ENCODE results near the gene TSPEAR. TPM values are rescaled to one million over a fixed set of nuclear protein-coding genes. Genes with fewer than 3 reads are reported as not detected.

Gene TSPEAR
- total and polyA plus RNA-seq, 2 of the 13 experiments (the other 11 are each of a cell fraction or from before 2014, with no cell fraction given): 0.07 to 0.32 TPM

DNA sequence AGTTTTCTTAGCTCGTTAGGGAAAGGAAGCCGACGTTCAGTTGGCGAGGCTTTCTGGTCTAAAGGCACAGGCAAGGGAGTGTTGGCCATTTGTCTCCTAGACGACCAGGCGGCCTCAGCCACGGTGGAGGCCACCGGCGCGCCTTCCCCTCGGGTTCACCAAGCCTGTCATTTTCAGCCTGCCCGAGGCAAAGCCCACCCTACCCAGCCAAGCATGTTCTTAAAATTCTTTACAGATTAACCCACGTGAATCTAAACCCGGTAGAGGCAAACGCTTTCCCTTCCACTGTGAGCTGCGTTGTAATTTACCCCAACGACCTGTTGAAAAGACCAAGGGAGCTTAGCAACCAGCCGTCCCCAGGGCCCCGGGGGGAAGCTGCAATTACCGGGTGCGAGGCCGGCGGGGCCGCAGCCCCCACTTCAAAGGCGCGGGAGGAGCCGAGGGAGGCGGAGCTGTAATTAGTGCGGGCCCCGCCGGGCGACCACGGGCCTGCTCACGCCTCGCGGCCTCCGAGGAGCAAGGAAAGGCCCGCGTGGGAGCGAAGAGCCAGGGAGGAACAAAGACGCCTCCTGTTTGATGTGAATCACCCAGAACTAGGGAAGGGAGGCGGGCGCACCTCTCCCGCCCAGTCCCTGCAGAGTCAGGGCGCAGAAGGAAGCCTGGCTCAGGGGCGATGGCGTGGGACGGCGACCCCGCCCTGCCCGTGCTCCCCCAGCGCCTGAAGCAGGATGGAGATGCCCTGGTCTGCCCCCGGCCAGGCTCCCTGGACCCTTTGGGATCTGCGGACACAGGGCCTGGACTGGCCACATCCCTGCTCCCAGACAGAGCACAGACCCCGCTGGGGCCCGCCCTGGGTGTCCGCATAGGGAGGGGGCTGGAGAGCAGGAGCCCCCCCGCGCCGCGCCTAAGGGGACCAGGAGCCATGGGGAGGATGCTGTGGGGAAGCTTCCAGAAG is 12.1 kb upstream of the TSPEAR start:
- intact Hi-C loops (cut with micrococcal nuclease; ENCODE audit: unreplicated experiment): no loop called here
- TF ChIP-seq TGIF2 (CRISPR knock-in tag; IDR thresholded peaks at IDR 0.05): no peak
- no peak for TF ChIP-seq FOXO1 (CRISPR knock-in tag; IDR thresholded peaks at IDR 0.05)
- no peak for TF ChIP-seq RARA (CRISPR knock-in tag; IDR thresholded peaks at IDR 0.05)
- TF ChIP-seq, protein P1, sequence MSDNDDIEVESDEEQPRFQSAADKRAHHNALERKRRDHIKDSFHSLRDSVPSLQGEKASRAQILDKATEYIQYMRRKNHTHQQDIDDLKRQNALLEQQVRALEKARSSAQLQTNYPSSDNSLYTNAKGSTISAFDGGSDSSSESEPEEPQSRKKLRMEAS (IDR thresholded peaks at IDR 0.05): no peak
- no peak for TF ChIP-seq ZFP36L2 (CRISPR knock-in tag; IDR thresholded peaks at IDR 0.05)
- no peak for TF ChIP-seq ZNF335 (CRISPR knock-in tag; IDR thresholded peaks at IDR 0.05)
- TF ChIP-seq ZNF564 (CRISPR knock-in tag; IDR thresholded peaks at IDR 0.05): no peak
- TF ChIP-seq ZBTB20 (CRISPR knock-in tag; IDR thresholded peaks at IDR 0.05; ENCODE audit: borderline replicate concordance, low read depth): no peak
- no peak for TF ChIP-seq ZNF143 (CRISPR knock-in tag; IDR thresholded peaks at IDR 0.05)
- TF ChIP-seq MAFK (conservative IDR thresholded peaks at IDR 0.05 in 1 of 2, IDR thresholded peaks at IDR 0.05 in 1 of 2; ENCODE audit: low read length in 2 of 2): no peak
- no peak for TF ChIP-seq CHD2 (IDR thresholded peaks at IDR 0.05; ENCODE audit: low read depth, low read length)
- no peaks in the 10 kb centered on the region for H3K36me3 ChIP-seq (replicated peaks in 1 of 2; ENCODE audit: control insufficient read depth in 1 of 2, insufficient read depth in 2 of 2, low read length in 2 of 2)
- H3K4me3 ChIP-seq (replicated peaks in 1 of 3; ENCODE audit: insufficient read depth in 1 of 3, low read depth in 2 of 3, low read length in 3 of 3): no peak overlapping the region
- H3K4me1 ChIP-seq (ENCODE audit: insufficient read depth, low read length): no peaks in the 10 kb centered on the region
- CTCF ChIA-PET (ENCODE audit: low intra/inter-chr PET ratio, low total read pairs): no interaction called here
- in situ Hi-C loops (cut with HindIII; ENCODE audit: extremely low pct_ligation_motif_present, low pct_unique_long_range_greater_than_20kb): no loop called here
- H3K4me2 ChIP-seq (ENCODE audit: low read depth, low read length): no peak overlapping the region
- H4K20me1 ChIP-seq (ENCODE audit: insufficient read depth, low read length): no peaks in the 10 kb centered on the region
- no peak overlapping the region for H3K9ac ChIP-seq (ENCODE audit: insufficient read depth, low read depth, low read length)
- no TSS peak for BruUV-seq (replicated peaks)
- no peak overlapping the region for H2AFZ ChIP-seq (ENCODE audit: low read length)
- DNase-seq (ENCODE audit: low spot score): no peak
- H3K79me2 ChIP-seq (ENCODE audit: insufficient read depth, low read length): no peaks in the 10 kb centered on the region
- H3K27ac ChIP-seq (ENCODE audit: extremely low read length, insufficient read depth, low read length): no peak overlapping the region
- no peaks in the 10 kb centered on the region for H3K9me3 ChIP-seq (ENCODE audit: low read length)
- ATAC-seq: no peak; the same call in 2 of the 3 replicates
- POLR2A ChIA-PET: no interaction called here
- FAIRE-seq: no peak
- H3K27me3 ChIP-seq (ENCODE audit: control insufficient read depth in 1 of 2, insufficient read depth in 2 of 2, low read length in 2 of 2): peaks cover 0 to 17% of the 10 kb centered on the region in 2 experiments; a peak in 1 of 5 replicates
- WGBS (ENCODE audit: low lambda C conversion rate): 62% methylated on average over 46 of the region's 61 CpGs
